Measurements from ENCODE around the gene TMEM259. TPM values are rescaled to one million over a fixed set of nuclear protein-coding genes. Genes with fewer than 3 reads are reported as not detected.

TMEM259 gene
- total RNA-seq, 1 donor, result 49.9 TPM

GRCh38 chr19:1009041-1009980, 11.6 kb downstream of the TMEM259 start:
- DNase-seq (ENCODE audit: low read depth), result peak; percentile 50
- no peak for TF ChIP-seq CTCF (IDR thresholded peaks at IDR 0.05; ENCODE audit: insufficient read depth, low read length)
- H3K4me3 ChIP-seq (ENCODE audit: low read depth, low read length), result no peak overlapping the region

- no peak for DNase-seq (ENCODE audit: low read depth)
- H3K4me3 ChIP-seq (ENCODE audit: low read depth, low read length), result no peak overlapping the region
- TF ChIP-seq CTCF (IDR thresholded peaks at IDR 0.05; ENCODE audit: insufficient read depth, low read length), result no peak
Observed at GRCh38 chr19:1008268-1009040, 12.5 kb downstream of the TMEM259 start.

GRCh38 chr19:1007399-1008251, 13.3 kb downstream of the TMEM259 start:
- no peak for TF ChIP-seq CTCF (IDR thresholded peaks at IDR 0.05; ENCODE audit: insufficient read depth, low read length)
- no peak for DNase-seq (ENCODE audit: low read depth)
- no peak overlapping the region for H3K4me3 ChIP-seq (ENCODE audit: low read depth, low read length)

GRCh38 chr19:1006711-1007398, 14.1 kb downstream of the TMEM259 start:
- no peak for DNase-seq (ENCODE audit: low read depth)
- no peak for TF ChIP-seq CTCF (IDR thresholded peaks at IDR 0.05; ENCODE audit: insufficient read depth, low read length)
- no peak overlapping the region for H3K4me3 ChIP-seq (ENCODE audit: low read depth, low read length)

- no peak for DNase-seq (ENCODE audit: low read depth)
- H3K4me3 ChIP-seq (ENCODE audit: low read depth, low read length), result no peak overlapping the region
- no peak for TF ChIP-seq CTCF (IDR thresholded peaks at IDR 0.05; ENCODE audit: insufficient read depth, low read length)
Observed at GRCh38 chr19:1004803-1005664, 15.9 kb downstream of the TMEM259 start.

All from fibroblast of the aortic adventitia (primary cell).